Stimulated activated naive CD8-positive, alpha-beta T cell treated with anti-CD3 and anti-CD28 coated beads, Interleukin-15, Interleukin-2, amounts not matched to agents 100 ng/mL and 50 ng/mL, for 24 hours (primary cell): ENCODE results near the gene SLC6A2.

Experiments
- H3K27ac Mint-ChIP-seq: one replicate; pipeline ENCODE4 v1.8.0; 2021; ENCODE audit warnings: mild to moderate bottlenecking, mixed read lengths
- H3K27me3 Mint-ChIP-seq: one replicate; pipeline ENCODE4 v1.8.0; 2021; ENCODE audit warnings: mixed read lengths
- H3K36me3 Mint-ChIP-seq: one replicate; pipeline ENCODE4 v1.8.0; 2021; ENCODE audit warnings: low read depth, mixed read lengths
- H3K4me1 Mint-ChIP-seq: one replicate; pipeline ENCODE4 v1.8.0; 2021; ENCODE audit warnings: low read depth, mixed read lengths
- H3K4me3 Mint-ChIP-seq: one replicate; pipeline ENCODE4 v1.8.0; 2021; ENCODE audit warnings: mild to moderate bottlenecking, mixed read lengths
- H3K9me3 Mint-ChIP-seq: one replicate; pipeline ENCODE4 v1.8.0; 2021; ENCODE audit warnings: mixed read lengths

SLC6A2 gene

GRCh38 chr16:55640701-55641327 lies 15.0 kb upstream of the SLC6A2 start:
- no peak overlapping the region for H3K27ac Mint-ChIP-seq

DNA sequence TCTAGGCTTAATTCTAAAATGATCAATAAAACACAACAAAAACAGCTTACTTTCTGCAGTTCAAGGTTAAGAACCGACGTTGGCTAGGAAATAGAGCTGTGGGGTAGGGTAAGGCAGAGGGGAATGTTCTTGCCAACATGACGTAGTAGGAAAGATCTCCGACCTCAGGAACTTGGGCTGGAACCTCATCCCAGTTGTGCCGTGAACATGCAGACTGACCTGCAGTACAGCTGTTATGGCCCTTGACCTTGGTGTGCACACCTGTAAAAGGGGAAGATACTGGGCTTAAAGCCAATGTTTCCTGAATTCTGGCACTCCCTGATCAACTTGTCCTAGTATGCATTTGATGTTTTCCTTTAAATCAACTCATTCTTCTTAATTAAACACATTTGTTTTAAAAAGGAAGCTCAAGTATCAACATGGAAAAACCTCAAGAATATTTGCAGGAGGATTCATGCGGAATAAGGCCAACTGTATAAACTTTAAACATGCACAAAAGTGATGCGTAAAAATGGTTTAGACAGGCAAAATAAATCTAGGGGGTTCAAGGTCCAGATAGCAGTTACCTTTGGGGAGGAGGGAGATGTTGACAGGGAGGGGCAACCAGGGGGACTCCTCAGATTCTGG lies 14.2 kb upstream of the SLC6A2 start:
- H3K4me3 Mint-ChIP-seq, result no peak overlapping the region
- H3K4me1 Mint-ChIP-seq, result no peaks in the 10 kb centered on the region
- no peaks in the 10 kb centered on the region for H3K9me3 Mint-ChIP-seq
- no peaks in the 10 kb centered on the region for H3K36me3 Mint-ChIP-seq
- no peak overlapping the region for H3K27ac Mint-ChIP-seq
- H3K27me3 Mint-ChIP-seq, result peaks cover 11% of the 10 kb centered on the region

More at GRCh38 chr16:55640701-55641327, 15.0 kb upstream of the SLC6A2 start:
- Mint-ChIP-seq H3K36me3 (no peaks in the 10 kb centered on the region), H3K4me1 (no peaks in the 10 kb centered on the region), H3K9me3 (no peaks in the 10 kb centered on the region), H3K27me3 (peaks cover 15% of the 10 kb centered on the region), H3K4me3 (no peak overlapping the region)

GRCh38 chr16:55642611-55643010 lies 13.2 kb upstream of the SLC6A2 start:
- peaks cover 11% of the 10 kb centered on the region for H3K27me3 Mint-ChIP-seq
- no peaks in the 10 kb centered on the region for H3K4me1 Mint-ChIP-seq
- no peak overlapping the region for H3K27ac Mint-ChIP-seq
- no peaks in the 10 kb centered on the region for H3K36me3 Mint-ChIP-seq
- H3K9me3 Mint-ChIP-seq, result no peaks in the 10 kb centered on the region
- no peak overlapping the region for H3K4me3 Mint-ChIP-seq

GRCh38 chr16:55643161-55643970 lies 12.4 kb upstream of the SLC6A2 start:
- Mint-ChIP-seq H3K4me3 (no peak overlapping the region), H3K9me3 (no peaks in the 10 kb centered on the region), H3K4me1 (no peaks in the 10 kb centered on the region), H3K27ac (no peak overlapping the region), H3K36me3 (no peaks in the 10 kb centered on the region), H3K27me3 (peaks cover 8% of the 10 kb centered on the region)

GRCh38 chr16:55645986-55646385 lies 9.8 kb upstream of the SLC6A2 start:
- Mint-ChIP-seq H3K27ac (no peak overlapping the region), H3K4me1 (no peaks in the 10 kb centered on the region), H3K36me3 (no peaks in the 10 kb centered on the region), H3K9me3 (no peaks in the 10 kb centered on the region), H3K4me3 (no peak overlapping the region), H3K27me3 (peaks cover 6% of the 10 kb centered on the region)

GRCh38 chr16:55647343-55647742 lies 8.4 kb upstream of the SLC6A2 start:
- Mint-ChIP-seq H3K27me3 (peaks cover 11% of the 10 kb centered on the region), H3K4me1 (no peaks in the 10 kb centered on the region), H3K36me3 (no peaks in the 10 kb centered on the region), H3K4me3 (no peak overlapping the region), H3K9me3 (no peaks in the 10 kb centered on the region), H3K27ac (no peak overlapping the region)

DNA sequence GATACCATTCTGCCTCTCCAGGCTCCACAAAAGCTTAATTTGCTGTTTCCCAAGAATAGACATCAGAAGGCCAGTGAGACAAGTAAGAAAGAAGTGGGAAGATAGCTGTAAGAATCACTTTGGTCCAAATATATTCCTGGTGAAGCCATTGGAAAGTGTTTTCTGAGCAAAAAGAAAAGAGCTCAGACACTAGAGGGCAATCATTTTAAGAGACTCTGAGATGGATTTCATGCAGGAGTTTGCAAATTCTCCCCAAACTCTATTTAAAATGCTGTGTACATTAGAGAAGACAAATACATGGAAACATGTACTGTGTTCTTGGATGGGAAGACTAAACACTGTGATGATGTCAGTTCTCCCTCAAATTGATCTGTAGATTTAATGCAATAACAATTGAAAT lies 8.0 kb upstream of the SLC6A2 start:
- H3K27ac Mint-ChIP-seq, result no peak overlapping the region
- no peaks in the 10 kb centered on the region for H3K4me1 Mint-ChIP-seq
- H3K27me3 Mint-ChIP-seq, result peaks cover 11% of the 10 kb centered on the region
- H3K9me3 Mint-ChIP-seq, result no peaks in the 10 kb centered on the region
- no peaks in the 10 kb centered on the region for H3K36me3 Mint-ChIP-seq
- no peak overlapping the region for H3K4me3 Mint-ChIP-seq

GRCh38 chr16:55651841-55652824 lies 3.7 kb upstream of the SLC6A2 start:
- no peaks in the 10 kb centered on the region for H3K36me3 Mint-ChIP-seq
- no peak overlapping the region for H3K27ac Mint-ChIP-seq
- no peak overlapping the region for H3K4me3 Mint-ChIP-seq
- no peaks in the 10 kb centered on the region for H3K4me1 Mint-ChIP-seq
- no peaks in the 10 kb centered on the region for H3K9me3 Mint-ChIP-seq
- H3K27me3 Mint-ChIP-seq, result peaks cover 16% of the 10 kb centered on the region

GRCh38 chr16:55653106-55653505 lies 2.7 kb upstream of the SLC6A2 start:
- H3K27me3 Mint-ChIP-seq, result peaks cover 18% of the 10 kb centered on the region
- H3K36me3 Mint-ChIP-seq, result no peaks in the 10 kb centered on the region
- H3K4me1 Mint-ChIP-seq, result no peaks in the 10 kb centered on the region
- H3K27ac Mint-ChIP-seq, result no peak overlapping the region
- H3K4me3 Mint-ChIP-seq, result no peak overlapping the region
- no peaks in the 10 kb centered on the region for H3K9me3 Mint-ChIP-seq

DNA sequence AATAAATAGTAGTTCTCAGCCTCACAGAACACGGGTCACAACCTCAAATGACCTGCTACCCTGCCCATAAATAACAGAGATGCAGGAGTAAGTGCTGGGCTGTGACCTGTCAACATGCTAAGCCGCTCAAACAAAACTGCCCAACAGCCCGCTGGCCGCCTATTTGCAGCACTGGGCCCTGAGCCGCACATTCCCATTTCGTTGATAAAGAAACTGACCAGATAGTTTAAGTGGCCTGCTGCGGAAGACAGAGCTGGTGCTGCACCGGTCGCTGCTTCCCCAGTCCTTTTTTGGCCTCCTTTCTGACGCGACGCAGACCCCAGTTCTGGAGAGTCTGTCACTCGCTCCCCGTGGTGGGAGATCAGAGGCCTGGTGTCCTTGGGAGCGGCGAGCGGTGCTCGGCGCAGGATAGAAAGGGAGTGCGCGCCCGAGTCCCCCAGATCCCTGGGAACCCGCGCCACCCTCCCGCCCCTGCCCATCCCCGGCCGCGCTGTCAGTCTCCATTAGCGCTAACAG lies 349 bp upstream of the SLC6A2 start:
- Mint-ChIP-seq H3K27me3 (peaks cover 23% of the 10 kb centered on the region), H3K9me3 (no peaks in the 10 kb centered on the region), H3K4me3 (no peak overlapping the region), H3K4me1 (no peaks in the 10 kb centered on the region), H3K36me3 (no peaks in the 10 kb centered on the region), H3K27ac (no peak overlapping the region)

- no peaks in the 10 kb centered on the region for H3K9me3 Mint-ChIP-seq
- no peaks in the 10 kb centered on the region for H3K36me3 Mint-ChIP-seq
- no peak overlapping the region for H3K27ac Mint-ChIP-seq
- peaks cover 16% of the 10 kb centered on the region for H3K27me3 Mint-ChIP-seq
- no peak overlapping the region for H3K4me3 Mint-ChIP-seq
- H3K4me1 Mint-ChIP-seq, result no peaks in the 10 kb centered on the region
Measured at GRCh38 chr16:55656691-55657092, 904 bp downstream of the SLC6A2 start.

GRCh38 chr16:55657616-55658015 lies 1.8 kb downstream of the SLC6A2 start:
- Mint-ChIP-seq H3K9me3 (no peaks in the 10 kb centered on the region), H3K4me1 (no peaks in the 10 kb centered on the region), H3K4me3 (no peak overlapping the region), H3K36me3 (no peaks in the 10 kb centered on the region), H3K27ac (no peak overlapping the region), H3K27me3 (peaks cover 16% of the 10 kb centered on the region)

DNA sequence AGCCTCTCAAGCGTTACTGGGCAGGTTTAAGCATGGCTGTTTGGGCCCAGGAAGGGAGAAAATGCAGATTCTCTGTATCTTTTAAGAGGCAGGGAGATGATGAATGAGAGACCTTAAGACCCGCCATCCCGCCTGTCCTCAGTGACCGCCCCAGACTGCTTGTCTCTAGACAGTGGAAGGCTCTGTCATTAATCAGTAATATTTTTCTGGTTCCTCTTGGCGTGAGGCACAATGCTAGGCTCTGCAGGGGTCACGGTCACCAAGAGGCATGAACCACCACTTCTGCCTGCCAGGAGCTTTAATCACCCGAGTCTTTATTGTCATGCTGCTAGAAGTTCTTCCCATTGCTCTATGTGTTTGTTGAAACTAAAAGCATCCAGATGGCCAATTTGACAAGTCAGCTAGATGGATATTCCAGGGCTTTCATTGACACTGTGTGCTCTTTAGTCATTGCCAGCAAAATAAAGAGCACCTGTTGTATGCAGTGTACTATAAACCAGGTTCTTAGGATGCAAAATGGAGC lies 3.2 kb downstream of the SLC6A2 start:
- Mint-ChIP-seq H3K4me1 (no peaks in the 10 kb centered on the region), H3K4me3 (no peak overlapping the region), H3K9me3 (no peaks in the 10 kb centered on the region), H3K36me3 (no peaks in the 10 kb centered on the region), H3K27ac (no peak overlapping the region), H3K27me3 (peaks cover 16% of the 10 kb centered on the region)

GRCh38 chr16:55660026-55660425 lies 4.2 kb downstream of the SLC6A2 start:
- Mint-ChIP-seq H3K4me3 (no peak overlapping the region), H3K27ac (no peak overlapping the region), H3K4me1 (no peaks in the 10 kb centered on the region), H3K27me3 (peaks cover 16% of the 10 kb centered on the region), H3K36me3 (no peaks in the 10 kb centered on the region), H3K9me3 (no peaks in the 10 kb centered on the region)
